ENCODE results near the gene RHBDD1.
A peak's percentile ranks its signal among the peaks of the same experiment; 100 is the strongest.

Gene RHBDD1

DNA sequence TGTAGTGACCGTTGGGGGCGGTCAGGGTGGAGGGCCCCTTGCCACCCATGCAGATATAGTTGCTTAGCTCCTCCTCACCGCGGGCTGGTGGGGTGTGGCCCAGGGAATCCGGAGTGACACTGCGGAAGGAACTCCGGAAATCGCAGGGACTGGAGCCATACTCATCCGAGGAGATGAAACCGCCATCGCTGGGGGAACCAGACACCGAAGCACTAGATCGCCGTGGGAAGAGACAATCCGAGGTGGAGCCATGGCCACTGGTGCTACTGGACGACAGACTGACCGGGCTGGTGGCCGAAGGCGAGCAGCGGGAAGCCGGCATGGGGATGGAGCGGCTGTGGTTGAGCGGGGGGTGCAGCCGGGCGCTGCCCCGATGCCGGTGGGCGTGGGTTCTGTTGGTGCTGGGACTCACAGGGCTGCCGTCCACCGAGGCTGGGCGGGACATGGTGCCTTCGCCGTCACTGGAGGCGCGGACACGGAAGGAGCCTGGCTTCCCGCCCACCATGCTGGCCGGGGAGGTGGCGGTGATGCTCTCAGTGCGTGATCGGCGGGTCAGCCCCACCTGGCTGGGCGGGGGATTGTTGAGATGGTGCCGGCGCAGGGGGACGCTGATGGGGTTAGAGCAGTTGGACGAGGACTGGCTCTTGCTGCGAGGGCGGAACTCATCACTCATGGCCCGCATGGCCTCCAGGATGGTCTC, 38.4 kb upstream of the RHBDD1 start:
- H3K4me3 Mint-ChIP-seq: peak overlapping the region; percentile 35 to 58

GRCh38 chr2:226797989-226798421, 37.8 kb upstream of the RHBDD1 start:
- no peak overlapping the region for H3K27ac Mint-ChIP-seq

More for the DNA sequence above, 38.4 kb upstream of the RHBDD1 start:
- no peak for ATAC-seq
- H3K27ac Mint-ChIP-seq: peak overlapping the region in 1 of 2 donors; percentile 69
- peaks cover 78% of the 10 kb centered on the region for H3K4me1 Mint-ChIP-seq
- DNase-seq: peak in 1 of 2 donors; percentile 16
- no peaks in the 10 kb centered on the region for H3K9me3 Mint-ChIP-seq
- no peaks in the 10 kb centered on the region for H3K27me3 Mint-ChIP-seq

DNA sequence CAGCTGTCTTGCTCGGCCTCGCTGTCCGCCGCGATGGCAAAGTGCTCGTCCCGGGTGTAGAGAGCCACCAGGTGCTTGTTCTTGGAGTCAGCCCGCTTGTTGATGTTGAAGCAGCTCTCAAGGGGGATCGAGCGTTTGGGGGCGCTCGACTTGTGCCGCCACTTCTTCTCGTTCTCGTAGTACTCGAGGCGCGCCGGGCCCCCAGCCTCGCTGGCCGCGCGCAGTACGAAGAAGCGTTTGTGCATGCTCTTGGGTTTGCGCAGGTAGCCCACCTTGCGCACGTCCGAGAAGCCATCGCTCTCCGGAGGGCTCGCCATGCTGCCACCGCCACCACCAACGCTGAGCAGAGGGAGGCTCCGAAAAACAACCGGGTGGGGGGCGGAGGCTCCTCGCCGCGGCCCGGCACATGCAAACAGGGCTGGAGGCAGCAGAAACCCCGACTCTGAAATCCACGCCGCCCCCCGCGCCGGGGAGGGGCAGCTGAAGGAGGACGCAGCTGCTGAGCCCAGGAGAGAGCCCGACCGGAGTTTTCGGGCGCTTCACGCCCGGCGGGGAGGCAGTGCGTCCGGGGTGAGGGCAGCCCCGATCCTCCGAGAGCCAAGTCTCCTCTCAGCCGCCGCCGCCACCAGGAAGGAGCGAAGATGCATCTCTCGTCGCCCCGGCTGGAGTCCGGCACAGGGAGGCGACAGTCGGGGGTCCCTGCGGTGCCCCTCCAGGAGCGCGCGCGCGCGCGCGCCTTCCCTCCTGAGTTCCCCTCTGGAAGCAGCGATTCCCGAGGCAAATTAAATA, 37.2 kb upstream of the RHBDD1 start:
- Mint-ChIP-seq H3K9me3 (no peaks in the 10 kb centered on the region), H3K4me3 (peak overlapping the region; percentile 87 to 88), H3K27me3 (peaks cover 9% of the 10 kb centered on the region), H3K4me1 (peaks cover 73% of the 10 kb centered on the region), H3K27ac (peak overlapping the region in 1 of 2 donors; percentile 48)
- peak; percentile 34 for ATAC-seq
- DNase-seq: peak; percentile 67 to 71

More at GRCh38 chr2:226797989-226798421, 37.8 kb upstream of the RHBDD1 start:
- Mint-ChIP-seq H3K9me3 (no peaks in the 10 kb centered on the region), H3K4me1 (peaks cover 77% of the 10 kb centered on the region), H3K4me3 (peak overlapping the region; percentile 87 to 88), H3K27me3 (peaks cover 5% of the 10 kb centered on the region)
- no peak for DNase-seq
- no peak for ATAC-seq

GRCh38 chr2:226799211-226799975, 36.5 kb upstream of the RHBDD1 start, which contains the start of gene IRS1:
TSS of gene IRS1 (minus strand) at chr2:226799820. CDS start at chr2:226798738, 1,082 bp downstream.
- ATAC-seq (peak; percentile 66), DNase-seq (peak; percentile 71 to 75)
- Mint-ChIP-seq H3K4me3 (peak within 1 kb of the TSS; percentile 87 to 88), H3K4me1 (peaks cover 65% of the 10 kb centered on the region), H3K9me3 (no peaks in the 10 kb centered on the region), H3K27ac (peak within 1 kb of the TSS; percentile 19 to 85), H3K27me3 (peaks cover 11% of the 10 kb centered on the region)

DNA sequence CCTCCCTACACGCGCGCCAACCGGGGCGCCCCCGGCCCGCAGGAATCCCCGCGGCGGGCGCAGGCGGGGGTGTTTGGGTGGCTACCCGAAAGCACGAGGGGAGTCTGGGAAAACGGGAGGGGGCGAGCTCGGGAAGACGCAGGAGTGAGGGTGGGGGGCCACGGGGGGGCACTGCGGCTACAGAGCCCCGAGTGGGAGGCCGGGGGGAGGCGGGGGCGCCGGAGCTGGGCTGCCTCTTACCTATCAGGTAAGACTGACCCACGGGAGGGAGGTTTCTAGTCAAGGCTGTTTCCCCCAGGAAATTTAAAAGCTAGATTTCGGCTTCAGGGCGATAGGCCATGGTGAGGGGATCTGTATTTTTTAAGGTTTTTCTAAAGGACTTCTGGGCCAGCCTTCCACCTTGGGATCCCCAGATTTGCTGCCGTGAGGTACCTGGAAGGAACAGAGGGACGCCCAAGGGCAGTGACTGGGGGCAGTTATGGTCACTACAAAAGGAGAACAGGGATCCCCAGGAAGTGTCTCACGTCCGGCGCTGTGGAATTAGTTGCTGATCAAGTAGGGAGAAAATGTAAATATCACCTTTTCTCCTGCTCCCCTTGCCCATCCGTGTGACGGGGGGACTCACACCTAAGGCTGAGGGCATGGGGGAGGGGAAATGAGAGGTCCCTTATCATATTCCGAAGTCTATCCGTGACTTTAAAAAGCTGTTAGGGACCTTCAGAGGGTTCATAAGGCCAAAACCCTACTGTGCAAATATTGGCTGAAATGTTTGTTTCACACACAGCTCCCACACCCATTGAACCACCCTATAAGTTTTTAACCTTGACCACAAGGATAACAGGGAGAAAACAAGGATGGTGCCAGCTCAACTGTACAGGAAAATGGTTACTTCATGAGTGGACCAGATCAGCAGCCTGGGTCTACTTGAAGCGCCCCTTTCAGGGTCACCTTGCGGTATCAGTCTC, 35.6 kb upstream of the RHBDD1 start:
- peak overlapping the region; percentile 87 to 88 for H3K4me3 Mint-ChIP-seq
- ATAC-seq: peak; percentile 1
- no peaks in the 10 kb centered on the region for H3K9me3 Mint-ChIP-seq
- H3K27ac Mint-ChIP-seq: peak overlapping the region; percentile 19 to 85
- peak; percentile 17 for DNase-seq
- H3K4me1 Mint-ChIP-seq: peaks cover 57% of the 10 kb centered on the region
- H3K27me3 Mint-ChIP-seq: peaks cover 16% of the 10 kb centered on the region

DNA sequence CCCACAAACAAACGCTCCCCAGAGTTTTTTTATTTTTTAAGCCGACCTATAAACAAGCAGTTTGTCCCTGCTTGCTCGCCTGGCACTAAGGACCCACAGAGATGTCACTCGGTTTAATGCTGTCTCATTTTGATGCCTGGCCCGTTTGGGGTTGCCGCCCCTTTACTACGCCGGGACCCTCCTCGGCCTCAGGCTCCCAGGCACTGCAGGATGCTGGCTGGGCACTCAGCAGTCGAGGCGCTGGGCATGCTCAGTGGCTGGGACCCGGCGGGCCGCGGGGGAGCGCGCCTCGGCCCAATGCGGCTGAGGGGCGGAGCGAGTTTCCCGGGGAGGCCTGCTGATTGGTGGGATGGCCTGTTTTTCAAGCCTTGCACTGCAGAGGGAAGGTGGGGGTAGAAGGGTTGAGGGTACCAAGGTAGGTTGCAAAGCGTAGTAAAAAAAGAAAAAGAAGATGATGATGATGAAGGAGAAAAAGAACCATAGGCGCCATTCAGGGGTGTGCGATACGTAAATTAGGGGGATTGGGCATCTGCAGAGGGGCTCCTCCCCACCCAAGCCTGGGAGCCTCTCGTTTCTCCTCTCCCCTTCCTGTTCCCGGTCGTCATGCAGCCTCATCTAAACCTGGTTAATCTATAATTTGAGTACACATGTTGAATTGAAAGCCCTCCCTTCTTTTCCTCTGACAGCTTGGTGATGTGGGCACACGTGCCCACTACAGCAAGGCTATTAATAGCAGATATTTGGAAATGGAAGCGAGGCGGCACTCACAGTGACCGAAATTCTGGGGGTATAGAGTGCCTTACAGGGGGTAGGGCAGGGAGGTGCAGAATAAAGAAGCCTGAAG, 34.7 kb upstream of the RHBDD1 start:
- H3K27ac Mint-ChIP-seq: peak overlapping the region in 1 of 2 donors; percentile 16
- peaks cover 16% of the 10 kb centered on the region for H3K27me3 Mint-ChIP-seq
- peak; percentile 90 for DNase-seq

DNA sequence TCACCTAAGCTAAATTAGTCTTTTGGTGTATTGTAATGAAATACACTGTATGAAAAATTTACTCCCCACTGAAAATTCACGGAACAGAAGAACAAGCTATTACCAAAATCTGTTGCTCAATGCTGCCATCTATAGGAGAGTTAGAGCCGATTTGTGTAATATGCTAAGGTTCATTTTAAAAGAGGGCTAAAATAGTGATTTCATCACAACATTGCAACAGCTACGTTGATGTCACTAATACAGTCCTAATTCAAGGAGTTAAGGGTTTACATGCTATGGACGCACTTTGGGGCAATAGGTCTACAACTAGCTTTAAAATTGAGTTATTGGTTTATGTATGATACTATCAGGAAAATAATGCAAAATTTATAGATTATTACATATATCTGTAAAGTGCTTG, 33.3 kb upstream of the RHBDD1 start:
- DNase-seq (peak in 1 of 2 donors; percentile 10), ATAC-seq (no peak)
- H3K27me3 Mint-ChIP-seq: peaks cover 21% of the 10 kb centered on the region
- peaks cover 33% of the 10 kb centered on the region for H3K4me1 Mint-ChIP-seq
- H3K9me3 Mint-ChIP-seq: no peaks in the 10 kb centered on the region
- no peak overlapping the region for H3K4me3 Mint-ChIP-seq
- H3K27ac Mint-ChIP-seq: no peak overlapping the region

More for the DNA sequence above, 34.7 kb upstream of the RHBDD1 start:
- peaks cover 48% of the 10 kb centered on the region for H3K4me1 Mint-ChIP-seq
- ATAC-seq: peak; percentile 73
- peak overlapping the region; percentile 87 to 88 for H3K4me3 Mint-ChIP-seq
- H3K9me3 Mint-ChIP-seq: no peaks in the 10 kb centered on the region

GRCh38 chr2:226803410-226803809, 32.4 kb upstream of the RHBDD1 start:
- DNase-seq: no peak
- Mint-ChIP-seq H3K4me3 (no peak overlapping the region), H3K27me3 (peaks cover 25% of the 10 kb centered on the region), H3K27ac (no peak overlapping the region), H3K4me1 (peaks cover 27% of the 10 kb centered on the region), H3K9me3 (no peaks in the 10 kb centered on the region)
- ATAC-seq: no peak

- Mint-ChIP-seq H3K27me3 (peaks cover 15% of the 10 kb centered on the region), H3K27ac (no peak overlapping the region), H3K4me1 (no peaks in the 10 kb centered on the region), H3K9me3 (no peaks in the 10 kb centered on the region), H3K4me3 (no peak overlapping the region)
- no peak for ATAC-seq
- no peak for DNase-seq
These were observed 22.6 kb upstream of the RHBDD1 start for GRCh38 chr2:226813148-226813701.

DNA sequence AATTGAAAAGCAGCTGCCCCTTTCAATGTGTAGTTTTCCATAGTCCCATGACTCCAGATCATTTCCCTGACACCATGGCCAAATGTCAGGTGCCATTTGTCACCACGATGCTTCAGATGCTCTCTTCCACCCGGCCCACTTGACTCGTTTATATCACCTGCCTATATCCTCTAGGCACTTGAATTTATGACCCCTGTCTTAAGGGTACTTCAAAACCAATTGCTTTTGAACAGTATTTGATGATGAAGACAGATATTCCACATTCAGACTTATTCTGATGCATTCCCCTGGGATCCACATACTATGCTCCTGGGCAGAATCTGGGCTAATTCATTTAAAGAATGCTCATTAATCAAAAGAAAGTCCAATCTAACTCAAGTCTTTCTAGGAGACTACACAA, 16.9 kb upstream of the RHBDD1 start:
- H3K27me3 Mint-ChIP-seq: peaks cover 16% of the 10 kb centered on the region

DNA sequence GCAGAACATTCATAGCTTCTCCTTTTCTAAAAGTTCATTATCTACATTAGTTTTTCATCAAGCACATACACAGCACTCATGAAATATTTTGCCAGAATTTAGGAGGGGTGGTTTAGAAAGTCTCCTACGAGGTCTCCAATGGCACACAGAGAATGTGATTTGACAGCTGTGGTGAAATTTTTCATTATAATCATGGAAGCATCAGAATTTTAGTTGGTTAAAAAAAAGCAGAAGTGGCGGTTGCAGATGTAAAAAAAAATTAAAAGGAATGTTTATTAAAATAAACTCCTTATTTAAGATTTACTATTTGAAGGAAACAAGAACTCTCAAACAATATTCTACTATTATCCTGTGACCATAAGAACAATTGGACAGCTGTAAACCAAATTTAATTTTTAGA, 10.8 kb upstream of the RHBDD1 start:
- DNase-seq (no peak), ATAC-seq (no peak)
- Mint-ChIP-seq H3K27ac (no peak overlapping the region), H3K4me3 (no peak overlapping the region), H3K27me3 (no peaks in the 10 kb centered on the region), H3K4me1 (no peaks in the 10 kb centered on the region), H3K9me3 (no peaks in the 10 kb centered on the region)

More for the DNA sequence above, 16.9 kb upstream of the RHBDD1 start:
- Mint-ChIP-seq H3K9me3 (no peaks in the 10 kb centered on the region), H3K4me3 (no peak overlapping the region), H3K4me1 (no peaks in the 10 kb centered on the region), H3K27ac (no peak overlapping the region)
- no peak for DNase-seq
- ATAC-seq: no peak

DNA sequence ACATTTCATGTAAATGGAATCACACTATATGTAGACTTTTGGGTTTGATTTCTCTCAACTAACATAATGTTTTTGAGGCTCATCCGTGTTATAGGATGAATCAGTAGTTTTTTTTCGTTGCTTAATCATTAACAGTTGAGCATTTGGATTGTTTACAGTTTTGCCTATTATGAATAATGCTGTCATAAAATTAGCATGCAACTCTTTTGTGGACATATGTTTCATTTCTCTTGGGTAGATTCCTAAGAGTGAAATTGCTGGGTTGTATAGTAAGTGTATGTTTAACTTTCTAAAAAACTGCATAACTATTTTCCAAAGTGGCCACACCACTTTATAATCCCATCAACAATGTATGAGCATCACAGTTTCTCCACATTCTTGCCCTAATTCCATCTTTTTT, 7.7 kb upstream of the RHBDD1 start:
- ATAC-seq (no peak), DNase-seq (no peak)
- H3K27me3 Mint-ChIP-seq: no peaks in the 10 kb centered on the region
- no peak overlapping the region for H3K27ac Mint-ChIP-seq
- peaks cover 10% of the 10 kb centered on the region for H3K4me1 Mint-ChIP-seq
- no peak overlapping the region for H3K4me3 Mint-ChIP-seq
- H3K9me3 Mint-ChIP-seq: no peaks in the 10 kb centered on the region

- no peaks in the 10 kb centered on the region for H3K9me3 Mint-ChIP-seq
- DNase-seq (no peak), ATAC-seq (no peak)
- peaks cover 10% of the 10 kb centered on the region for H3K4me1 Mint-ChIP-seq
- no peak overlapping the region for H3K27ac Mint-ChIP-seq
- H3K27me3 Mint-ChIP-seq: no peaks in the 10 kb centered on the region
- peak overlapping the region in 1 of 2 donors; percentile 17 for H3K4me3 Mint-ChIP-seq
These were observed 5.9 kb upstream of the RHBDD1 start for GRCh38 chr2:226829721-226830631.

Data from stimulated activated naive CD8-positive, alpha-beta T cell treated with anti-CD3 and anti-CD28 coated beads, Interleukin-15, amount 100 ng/mL, for 72 hours (primary cell).